ENCODE results near the gene ESPL1.
"Not testable (repeated sequence)": the region's sequence is repeated elsewhere in the genome, so short reads cannot be mapped to it uniquely, and the experiment has no call there.

The ESPL1 gene

GRCh38 chr12:53302903-53303302 is 34.8 kb downstream of the ESPL1 start:
- DNase-seq: no peak

DNA sequence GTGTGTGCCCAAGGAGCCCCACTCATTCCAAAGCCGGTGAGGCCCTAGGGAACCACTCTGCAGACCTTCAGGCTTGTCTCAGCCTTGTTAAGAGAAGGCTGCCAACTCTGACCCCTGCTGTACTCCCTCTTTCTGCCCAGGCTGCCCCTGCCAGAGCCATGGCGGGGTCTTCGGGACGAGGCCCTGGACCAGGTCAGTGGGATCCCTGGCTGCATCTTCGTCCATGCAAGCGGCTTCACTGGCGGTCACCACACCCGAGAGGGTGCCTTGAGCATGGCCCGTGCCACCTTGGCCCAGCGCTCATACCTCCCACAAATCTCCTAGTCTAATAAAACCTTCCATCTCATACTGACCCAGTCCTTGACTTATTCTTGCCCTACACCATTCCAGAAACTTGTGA is 38.7 kb downstream of the ESPL1 start:
- no peak for DNase-seq

GRCh38 chr12:53308276-53308675 is 40.2 kb downstream of the ESPL1 start:
- no peak for DNase-seq

- no peak for DNase-seq
These were observed 45.9 kb downstream of the ESPL1 start for GRCh38 chr12:53313996-53314395.

- no peak for DNase-seq
These were observed 52.5 kb downstream of the ESPL1 start for GRCh38 chr12:53320352-53321195.

- peak; percentile 55 for DNase-seq
These were observed 56.1 kb downstream of the ESPL1 start for GRCh38 chr12:53324113-53324778.

DNA sequence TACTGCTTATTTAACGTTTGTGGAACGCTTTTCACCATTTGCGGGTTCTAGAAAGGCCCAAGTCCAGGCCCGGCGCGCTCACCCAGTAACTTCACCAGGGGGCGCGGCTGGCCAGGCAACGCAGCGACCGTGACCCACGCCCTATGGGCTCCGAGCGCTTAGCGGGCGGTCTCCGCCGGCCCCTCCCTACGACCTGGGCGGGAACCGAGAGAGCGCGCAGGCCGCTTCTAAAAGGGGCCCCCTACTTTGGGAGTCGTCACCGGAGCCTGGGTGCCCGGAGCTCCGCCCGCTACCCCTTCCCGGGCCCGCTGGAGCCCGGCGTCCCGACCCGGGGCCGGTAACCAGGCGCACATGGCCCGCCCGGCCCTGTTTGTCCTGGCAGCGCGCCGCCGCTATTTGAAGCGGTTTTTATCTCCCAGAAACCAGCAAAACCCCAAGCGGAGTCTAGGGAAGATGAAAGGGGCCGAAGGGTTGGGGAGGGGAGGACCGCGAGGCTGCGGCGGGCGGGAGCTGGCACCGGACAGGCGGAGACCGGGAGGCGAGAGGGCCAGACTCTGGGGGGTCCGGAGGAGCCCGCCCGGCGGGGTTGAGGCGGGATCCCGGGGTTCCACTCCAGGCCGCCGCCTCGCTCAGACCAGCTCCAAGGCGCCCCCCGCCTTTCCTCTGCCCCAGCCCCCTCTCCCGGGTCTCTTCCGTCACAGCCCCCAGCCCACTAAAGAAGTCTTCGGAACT is 56.8 kb downstream of the ESPL1 start:
- DNase-seq: peak; percentile 86

GRCh38 chr12:53325511-53326061 is 57.5 kb downstream of the ESPL1 start:
- DNase-seq: peak; percentile 32

GRCh38 chr12:53326460-53327185 is 58.5 kb downstream of the ESPL1 start:
- DNase-seq: no peak

DNA sequence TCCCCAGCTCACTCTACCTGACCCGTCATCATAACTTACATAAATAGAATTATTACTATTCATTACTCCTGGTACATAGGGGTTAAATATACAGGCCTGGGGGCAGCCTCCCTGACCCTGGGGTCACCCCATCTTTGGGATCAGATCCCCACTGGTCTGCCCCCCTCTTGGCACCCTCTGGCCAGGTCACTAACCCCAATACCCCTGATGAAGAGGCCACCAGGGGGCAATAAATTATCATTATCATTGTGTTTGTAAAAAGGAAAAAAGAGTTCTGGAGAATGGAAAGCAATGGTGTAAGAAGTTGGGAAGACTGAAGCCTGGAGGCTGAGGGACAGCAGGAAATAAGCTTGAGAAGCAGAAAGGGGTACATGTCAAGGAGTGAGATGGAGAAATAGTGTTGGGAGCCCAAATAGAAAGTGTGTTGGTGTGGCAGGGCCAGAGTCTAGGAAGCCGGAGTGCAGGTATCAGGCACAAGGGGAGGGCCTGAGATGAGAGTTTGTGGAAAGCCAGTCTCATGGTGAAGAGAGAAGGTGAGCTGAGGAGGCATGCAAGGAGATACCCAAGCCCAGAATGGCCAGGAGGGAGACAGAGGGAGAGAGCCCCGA is 59.4 kb downstream of the ESPL1 start:
- no peak for DNase-seq

DNA sequence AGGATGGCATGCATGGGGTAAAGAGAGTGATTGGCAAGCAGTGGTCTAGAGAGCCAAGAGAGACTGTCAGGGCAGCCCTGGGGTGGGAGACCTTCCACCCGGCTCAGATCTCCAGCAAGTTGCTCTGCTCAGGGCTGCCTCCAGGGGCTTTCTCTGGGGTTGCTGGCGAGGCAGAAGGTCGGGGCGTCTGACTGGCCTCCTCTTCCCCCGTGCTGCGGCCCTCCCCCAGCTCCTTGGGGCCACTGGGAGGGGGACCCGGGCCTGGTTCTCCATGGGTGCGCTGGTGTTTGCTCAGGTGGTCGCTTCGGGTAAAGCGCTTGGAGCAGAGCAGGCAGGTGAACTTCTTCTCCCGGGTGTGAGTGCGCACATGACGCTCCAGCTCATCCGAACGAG is 59.9 kb downstream of the ESPL1 start:
- DNase-seq: no peak

- no peak for DNase-seq
These were observed 62.6 kb downstream of the ESPL1 start for GRCh38 chr12:53330671-53331070.

GRCh38 chr12:53332339-53332738 is 64.2 kb downstream of the ESPL1 start:
- not testable (repeated sequence) for DNase-seq

- no peak for DNase-seq
These were observed 64.6 kb downstream of the ESPL1 start for GRCh38 chr12:53332744-53333143.

DNA sequence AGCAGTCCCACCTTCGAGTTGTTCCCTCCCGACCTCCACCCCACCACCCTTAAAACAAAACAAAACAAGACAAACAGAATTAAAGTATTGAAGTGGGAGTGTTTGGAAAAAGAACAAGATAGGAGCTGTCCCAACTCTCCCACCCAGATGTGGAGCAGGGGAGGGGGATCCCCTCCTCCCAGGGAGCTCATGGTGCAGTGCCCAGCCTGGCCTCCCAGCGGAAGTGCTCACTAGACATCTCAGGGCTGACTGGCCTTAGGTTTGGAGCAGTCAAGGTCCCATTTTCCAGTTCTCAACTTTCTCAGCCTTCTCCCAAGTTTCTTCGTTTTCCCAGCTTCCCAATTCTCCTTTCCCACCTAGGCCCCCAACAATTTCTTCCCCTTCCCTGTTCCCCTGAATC is 65.2 kb downstream of the ESPL1 start:
- no peak for DNase-seq

DNA sequence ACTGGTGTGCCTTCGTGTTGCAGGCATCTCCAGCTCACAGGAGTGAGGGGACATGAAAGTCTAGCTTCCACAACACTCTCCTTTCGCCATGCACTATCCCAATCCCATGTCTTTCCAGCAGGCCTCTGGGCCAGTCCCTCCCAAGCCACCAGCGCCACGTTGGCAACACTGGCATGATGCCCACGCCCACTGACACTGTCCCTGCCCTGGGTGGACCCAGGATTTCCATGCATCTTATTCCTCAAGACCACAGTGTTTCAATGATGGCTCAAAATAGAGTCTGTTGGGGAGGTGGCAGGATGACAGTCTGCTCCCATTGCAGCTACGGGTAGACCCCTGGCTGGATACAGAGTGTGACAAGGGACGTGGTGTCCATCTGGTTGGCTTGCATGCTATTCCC is 65.7 kb downstream of the ESPL1 start:
- DNase-seq: no peak

GRCh38 chr12:53334822-53335221 is 66.7 kb downstream of the ESPL1 start:
- DNase-seq: no peak

DNA sequence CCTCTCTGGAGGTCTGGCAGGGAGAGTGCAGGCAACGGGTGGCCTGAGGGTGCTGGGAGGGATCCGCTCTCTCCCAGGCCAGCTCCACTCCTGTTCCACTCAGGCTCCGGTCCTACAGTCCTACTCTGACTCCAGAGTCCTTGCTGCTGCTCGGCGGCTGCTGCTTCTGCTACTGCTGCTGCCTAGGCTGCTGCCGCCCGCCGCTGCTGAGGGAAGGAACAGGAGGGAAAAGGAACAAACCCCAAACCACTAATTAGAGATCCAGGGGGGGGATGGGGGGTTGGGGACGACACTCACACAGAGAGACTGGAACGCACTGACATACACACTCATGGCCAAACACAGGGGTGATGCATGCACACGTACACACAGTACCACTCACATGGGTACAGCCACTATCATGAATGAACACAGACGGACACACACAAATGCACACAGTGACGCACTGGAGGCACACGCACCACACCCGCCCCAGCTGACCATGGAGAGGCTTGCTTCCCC is 68.1 kb downstream of the ESPL1 start, which contains the start of gene SP7:
TSS of gene SP7 (minus strand) at position 174 of the 501 bp plus-strand sequence. CDS start 708 bp downstream, outside the sequence.
- DNase-seq: no peak

- no peak for DNase-seq
These were observed 69.9 kb downstream of the ESPL1 start for GRCh38 chr12:53338017-53338416.

DNA sequence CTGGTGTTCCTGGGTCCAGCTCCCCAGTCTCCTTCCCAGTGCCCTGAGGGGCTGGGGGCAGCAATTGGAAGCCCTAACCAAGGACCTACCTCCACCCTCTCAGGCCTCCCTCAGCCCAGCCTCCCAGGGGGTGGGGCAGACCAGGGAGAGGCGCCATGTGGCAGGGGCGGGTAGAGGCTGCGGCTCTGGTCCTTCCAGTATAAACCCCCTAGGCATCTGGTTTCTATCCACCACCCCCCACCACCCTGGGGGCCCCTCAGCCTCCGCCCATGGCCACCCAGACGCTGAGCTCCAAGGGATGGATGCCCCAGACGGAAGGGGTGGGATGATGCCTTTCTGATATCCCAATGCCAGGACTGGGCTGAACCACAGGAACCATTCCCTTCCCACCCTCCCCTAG is 70.8 kb downstream of the ESPL1 start:
- DNase-seq: no peak

GRCh38 chr12:53340398-53340797 is 72.3 kb downstream of the ESPL1 start:
- no peak for DNase-seq

Data from stimulated activated CD4-positive, alpha-beta T cell treated with anti-CD3 and anti-CD28 coated beads, Interleukin-4, amount 100 ng/mL, for 1 hour (primary cell).